H7 (cell line): ENCODE data around the gene TET2. TPM values are rescaled to one million over a fixed set of nuclear protein-coding genes. Genes with fewer than 3 reads are reported as not detected.

Experiments used
- DNase-seq: peaks from one replicate; pipeline ENCODE4 v3.0.0; 2012
- H3K27me3 ChIP-seq: 2 replicates; pipeline ENCODE4 v1.6.0; 2011; ENCODE audit warnings: mild to moderate bottlenecking, low read length; ENCODE audit not compliant: control insufficient read depth, insufficient read depth
- H3K36me3 ChIP-seq: replicated peaks from 2 replicates; pipeline ENCODE4 v1.5.1; 2011; ENCODE audit warnings: low read length; ENCODE audit not compliant: control insufficient read depth, insufficient read depth
- H3K4me3 ChIP-seq: 2 replicates; pipeline ENCODE4 v1.5.1; 2011; ENCODE audit warnings: low read depth, mild to moderate bottlenecking, control low read depth, low read length, moderate library complexity; ENCODE audit not compliant: insufficient read depth
- total RNA-seq: library from RNA; depleted of rRNA; stranded (reverse); fragments of >200 nt; shearing (Covaris generic); gene quantifications from 2 replicates; pipeline ENCODE4 v1.2.3, GENCODE V29; 2014

The TET2 gene
- total RNA-seq, 1 experiment from 2014 or later = 0.59 TPM

DNA sequence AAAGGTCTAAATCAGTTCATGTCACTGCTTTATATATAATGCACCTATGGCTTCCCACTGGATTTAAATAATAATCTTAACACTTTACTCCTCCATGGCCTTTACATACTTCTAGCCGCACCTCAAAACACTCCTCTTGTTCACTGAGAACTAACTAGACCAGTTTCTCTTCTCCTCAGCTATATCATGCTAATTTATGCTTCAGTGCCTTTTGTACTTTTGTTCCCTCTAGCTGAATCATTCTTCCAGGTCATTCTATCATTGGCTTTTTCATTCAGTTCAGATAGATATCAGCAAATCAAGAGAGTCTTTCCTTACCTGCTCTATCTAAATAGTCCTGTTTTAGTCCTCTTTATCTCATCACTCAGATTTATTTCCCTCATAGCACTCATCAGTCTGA lies 64.2 kb downstream of the TET2 start:
- Histone ChIP-seq H3K27me3 (no peaks in the 10 kb centered on the region), H3K36me3 (no peaks in the 10 kb centered on the region), H3K4me3 (no peak overlapping the region)
- no peak for DNase-seq

DNA sequence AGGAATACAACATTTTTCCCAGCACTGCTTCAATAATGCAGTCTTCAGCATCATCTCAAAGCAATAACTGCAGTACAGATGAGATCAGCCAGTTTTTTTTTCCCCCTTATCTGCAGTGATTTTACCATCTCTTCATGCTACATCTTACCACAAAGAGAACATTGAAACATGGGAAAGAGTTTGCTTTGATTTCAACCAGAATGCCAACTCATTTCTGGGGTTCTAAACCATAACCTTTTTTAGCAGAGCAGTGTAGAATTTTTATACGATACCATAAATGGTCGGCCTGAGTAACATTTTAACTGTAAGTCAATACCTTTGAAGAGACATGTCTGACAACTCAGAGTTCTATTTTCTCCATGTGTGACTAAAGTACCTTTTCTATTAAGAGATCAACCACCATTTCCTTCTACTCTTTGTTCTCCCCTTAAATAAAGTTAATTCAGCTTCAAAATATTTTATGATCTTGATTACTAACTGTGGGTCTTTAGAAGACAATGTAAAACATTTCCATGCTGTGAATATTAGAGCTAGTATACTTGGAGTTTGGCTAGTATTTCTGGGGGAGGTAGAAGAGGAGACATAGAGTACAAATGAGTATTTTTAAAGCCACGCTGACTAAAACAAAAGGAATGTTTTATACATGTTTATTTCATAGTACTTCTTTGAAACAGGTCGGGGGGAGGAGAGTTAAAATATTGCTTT lies 69.1 kb downstream of the TET2 start:
- Histone ChIP-seq H3K4me3 (no peak overlapping the region), H3K36me3 (no peaks in the 10 kb centered on the region), H3K27me3 (no peaks in the 10 kb centered on the region)
- DNase-seq = no peak

DNA sequence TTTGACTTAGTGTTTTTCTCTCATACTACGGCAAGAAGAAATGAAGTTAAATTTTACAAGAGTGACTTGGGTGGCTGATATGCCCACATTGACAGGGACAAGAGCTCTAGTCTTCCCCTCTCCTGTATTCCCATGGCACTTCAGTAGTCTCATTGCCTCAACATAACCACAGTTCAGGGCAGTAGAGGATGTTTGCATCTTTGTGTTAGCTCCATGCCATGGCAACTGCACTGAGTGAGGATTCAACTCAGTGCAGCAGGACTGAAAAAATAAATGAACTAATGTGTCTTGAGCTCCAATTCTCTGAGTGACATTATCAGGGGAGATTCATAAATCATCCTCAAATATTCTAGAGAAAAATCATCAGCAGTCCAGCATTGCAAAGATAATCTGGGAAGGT lies 78.8 kb downstream of the TET2 start:
- Histone ChIP-seq H3K36me3 (no peaks in the 10 kb centered on the region), H3K4me3 (no peak overlapping the region), H3K27me3 (no peaks in the 10 kb centered on the region)
- DNase-seq = no peak

DNA sequence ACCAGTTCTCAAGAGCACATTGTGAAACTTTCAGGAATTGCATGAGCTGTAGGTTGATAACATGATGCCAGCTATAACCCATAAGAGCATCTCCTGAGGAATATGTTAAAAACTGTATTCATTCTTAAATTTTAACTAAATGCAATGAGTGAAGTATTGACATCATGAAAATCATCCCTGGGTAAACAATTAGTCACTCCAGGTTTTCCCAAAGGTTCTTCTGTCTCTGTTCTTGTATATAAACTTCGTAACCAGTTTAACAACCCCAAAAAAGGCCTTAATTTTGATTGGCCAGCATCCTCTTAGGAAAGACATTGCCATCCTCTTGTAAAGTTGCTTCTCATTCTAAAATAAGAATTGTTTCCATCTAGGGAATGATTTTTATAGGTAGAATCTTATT lies 80.4 kb downstream of the TET2 start:
- DNase-seq = no peak
- Histone ChIP-seq H3K36me3 (no peaks in the 10 kb centered on the region), H3K4me3 (no peak overlapping the region), H3K27me3 (no peaks in the 10 kb centered on the region)

DNA sequence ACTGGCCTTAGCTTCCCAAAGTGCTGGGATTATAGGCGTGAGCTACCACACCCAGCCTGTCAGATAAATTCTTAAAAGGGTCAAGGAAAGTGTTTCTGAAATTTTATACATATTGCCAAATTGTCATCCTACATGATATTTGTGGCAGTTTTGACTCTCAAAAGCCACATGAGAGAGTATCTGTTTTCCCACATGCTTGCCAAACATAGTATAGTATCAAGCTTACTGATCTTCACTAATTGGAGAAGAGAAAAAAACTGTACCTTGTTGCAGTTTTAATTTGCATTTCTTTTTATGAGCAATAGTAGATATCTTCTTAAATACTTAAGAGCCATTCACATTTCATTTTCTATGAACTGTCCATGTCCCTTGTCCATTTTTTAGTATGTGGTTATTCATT lies 83.6 kb downstream of the TET2 start:
- DNase-seq = no peak

DNA sequence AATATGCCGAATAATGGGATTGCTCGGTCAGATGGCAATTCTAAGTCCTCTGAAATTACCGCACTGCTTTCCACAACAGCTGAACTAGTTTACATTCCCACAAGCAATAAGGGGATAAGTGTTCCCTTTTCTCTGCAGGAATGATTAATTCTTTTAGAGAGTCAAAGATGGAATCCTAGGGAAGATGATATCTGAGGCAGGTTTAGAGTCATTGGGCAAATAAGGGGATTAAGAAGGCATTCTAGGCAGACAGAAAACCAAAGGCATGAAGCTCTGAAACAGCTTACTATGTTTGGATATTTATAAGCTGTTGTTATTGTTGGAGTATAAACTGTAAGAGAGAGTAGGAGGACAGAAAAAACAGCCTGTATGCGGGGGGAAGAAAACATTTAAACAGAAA lies 85.7 kb downstream of the TET2 start:
- no peaks in the 10 kb centered on the region for H3K27me3 ChIP-seq
- no peak overlapping the region for H3K4me3 ChIP-seq
- H3K36me3 ChIP-seq = no peaks in the 10 kb centered on the region
- DNase-seq = no peak

More for the DNA sequence above, 83.6 kb downstream of the TET2 start:
- no peaks in the 10 kb centered on the region for H3K27me3 ChIP-seq
- no peak overlapping the region for H3K4me3 ChIP-seq
- no peaks in the 10 kb centered on the region for H3K36me3 ChIP-seq

DNA sequence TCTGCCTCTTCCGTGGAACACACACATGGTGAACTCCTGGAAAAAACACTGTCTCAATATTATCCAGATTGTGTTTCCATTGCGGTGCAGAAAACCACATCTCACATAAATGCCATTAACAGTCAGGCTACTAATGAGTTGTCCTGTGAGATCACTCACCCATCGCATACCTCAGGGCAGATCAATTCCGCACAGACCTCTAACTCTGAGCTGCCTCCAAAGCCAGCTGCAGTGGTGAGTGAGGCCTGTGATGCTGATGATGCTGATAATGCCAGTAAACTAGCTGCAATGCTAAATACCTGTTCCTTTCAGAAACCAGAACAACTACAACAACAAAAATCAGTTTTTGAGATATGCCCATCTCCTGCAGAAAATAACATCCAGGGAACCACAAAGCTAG lies 87.9 kb downstream of the TET2 start:
- no peaks in the 10 kb centered on the region for H3K36me3 ChIP-seq
- H3K4me3 ChIP-seq = no peak overlapping the region
- H3K27me3 ChIP-seq = no peaks in the 10 kb centered on the region
- no peak for DNase-seq

DNA sequence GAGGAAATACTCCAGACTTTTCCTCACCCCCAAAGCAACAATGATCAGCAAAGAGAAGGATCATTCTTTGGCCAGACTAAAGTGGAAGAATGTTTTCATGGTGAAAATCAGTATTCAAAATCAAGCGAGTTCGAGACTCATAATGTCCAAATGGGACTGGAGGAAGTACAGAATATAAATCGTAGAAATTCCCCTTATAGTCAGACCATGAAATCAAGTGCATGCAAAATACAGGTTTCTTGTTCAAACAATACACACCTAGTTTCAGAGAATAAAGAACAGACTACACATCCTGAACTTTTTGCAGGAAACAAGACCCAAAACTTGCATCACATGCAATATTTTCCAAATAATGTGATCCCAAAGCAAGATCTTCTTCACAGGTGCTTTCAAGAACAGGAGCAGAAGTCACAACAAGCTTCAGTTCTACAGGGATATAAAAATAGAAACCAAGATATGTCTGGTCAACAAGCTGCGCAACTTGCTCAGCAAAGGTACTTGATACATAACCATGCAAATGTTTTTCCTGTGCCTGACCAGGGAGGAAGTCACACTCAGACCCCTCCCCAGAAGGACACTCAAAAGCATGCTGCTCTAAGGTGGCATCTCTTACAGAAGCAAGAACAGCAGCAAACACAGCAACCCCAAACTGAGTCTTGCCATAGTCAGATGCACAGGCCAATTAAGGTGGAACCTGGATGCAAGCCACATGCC lies 89.7 kb downstream of the TET2 start:
- Histone ChIP-seq H3K27me3 (no peaks in the 10 kb centered on the region), H3K4me3 (no peak overlapping the region), H3K36me3 (no peaks in the 10 kb centered on the region)
- DNase-seq = no peak

DNA sequence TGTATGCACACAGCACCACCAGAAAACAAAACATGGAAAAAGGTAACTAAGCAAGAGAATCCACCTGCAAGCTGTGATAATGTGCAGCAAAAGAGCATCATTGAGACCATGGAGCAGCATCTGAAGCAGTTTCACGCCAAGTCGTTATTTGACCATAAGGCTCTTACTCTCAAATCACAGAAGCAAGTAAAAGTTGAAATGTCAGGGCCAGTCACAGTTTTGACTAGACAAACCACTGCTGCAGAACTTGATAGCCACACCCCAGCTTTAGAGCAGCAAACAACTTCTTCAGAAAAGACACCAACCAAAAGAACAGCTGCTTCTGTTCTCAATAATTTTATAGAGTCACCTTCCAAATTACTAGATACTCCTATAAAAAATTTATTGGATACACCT lies 90.2 kb downstream of the TET2 start:
- no peaks in the 10 kb centered on the region for H3K27me3 ChIP-seq
- H3K4me3 ChIP-seq = no peak overlapping the region
- no peak for DNase-seq
- H3K36me3 ChIP-seq = no peaks in the 10 kb centered on the region

DNA sequence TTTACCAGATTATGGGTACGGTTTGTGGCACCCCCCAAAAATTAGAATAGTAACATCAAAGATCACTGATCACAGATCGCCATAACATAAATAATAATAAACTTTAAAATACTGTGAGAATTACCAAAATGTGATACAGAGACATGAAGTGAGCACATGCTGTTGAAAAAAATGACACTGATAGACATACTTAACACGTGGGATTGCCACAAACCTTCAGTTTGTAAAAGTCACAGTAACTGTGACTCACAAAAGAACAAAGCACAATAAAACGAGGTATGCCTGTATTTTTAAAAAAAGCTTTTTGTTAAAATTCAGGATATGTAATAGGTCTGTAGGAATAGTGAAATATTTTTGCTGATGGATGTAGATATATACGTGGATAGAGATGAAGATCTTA lies 93.4 kb downstream of the TET2 start:
- Histone ChIP-seq H3K4me3 (no peak overlapping the region), H3K36me3 (no peaks in the 10 kb centered on the region), H3K27me3 (no peaks in the 10 kb centered on the region)
- no peak for DNase-seq

DNA sequence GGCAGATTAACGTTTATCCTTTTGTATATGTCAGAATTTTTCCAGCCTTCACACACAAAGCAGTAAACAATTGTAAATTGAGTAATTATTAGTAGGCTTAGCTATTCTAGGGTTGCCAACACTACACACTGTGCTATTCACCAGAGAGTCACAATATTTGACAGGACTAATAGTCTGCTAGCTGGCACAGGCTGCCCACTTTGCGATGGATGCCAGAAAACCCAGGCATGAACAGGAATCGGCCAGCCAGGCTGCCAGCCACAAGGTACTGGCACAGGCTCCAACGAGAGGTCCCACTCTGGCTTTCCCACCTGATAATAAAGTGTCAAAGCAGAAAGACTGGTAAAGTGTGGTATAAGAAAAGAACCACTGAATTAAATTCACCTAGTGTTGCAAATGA lies 94.8 kb downstream of the TET2 start:
- Histone ChIP-seq H3K36me3 (no peaks in the 10 kb centered on the region), H3K4me3 (no peak overlapping the region), H3K27me3 (no peaks in the 10 kb centered on the region)
- DNase-seq = no peak

DNA sequence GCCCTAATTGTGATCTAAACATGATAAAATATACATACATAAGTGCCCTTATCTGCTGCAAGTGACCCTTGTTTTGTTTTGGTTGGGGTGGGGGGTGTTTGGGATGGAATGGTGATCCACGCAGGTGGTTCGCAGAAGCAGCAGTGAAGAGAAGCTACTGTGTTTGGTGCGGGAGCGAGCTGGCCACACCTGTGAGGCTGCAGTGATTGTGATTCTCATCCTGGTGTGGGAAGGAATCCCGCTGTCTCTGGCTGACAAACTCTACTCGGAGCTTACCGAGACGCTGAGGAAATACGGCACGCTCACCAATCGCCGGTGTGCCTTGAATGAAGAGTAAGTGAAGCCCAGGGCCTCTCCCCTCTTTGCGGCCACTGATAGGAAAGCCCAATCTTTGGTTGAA lies 96.8 kb downstream of the TET2 start:
- no peaks in the 10 kb centered on the region for H3K36me3 ChIP-seq
- no peak overlapping the region for H3K4me3 ChIP-seq
- DNase-seq = peak; percentile 1
- no peaks in the 10 kb centered on the region for H3K27me3 ChIP-seq

DNA sequence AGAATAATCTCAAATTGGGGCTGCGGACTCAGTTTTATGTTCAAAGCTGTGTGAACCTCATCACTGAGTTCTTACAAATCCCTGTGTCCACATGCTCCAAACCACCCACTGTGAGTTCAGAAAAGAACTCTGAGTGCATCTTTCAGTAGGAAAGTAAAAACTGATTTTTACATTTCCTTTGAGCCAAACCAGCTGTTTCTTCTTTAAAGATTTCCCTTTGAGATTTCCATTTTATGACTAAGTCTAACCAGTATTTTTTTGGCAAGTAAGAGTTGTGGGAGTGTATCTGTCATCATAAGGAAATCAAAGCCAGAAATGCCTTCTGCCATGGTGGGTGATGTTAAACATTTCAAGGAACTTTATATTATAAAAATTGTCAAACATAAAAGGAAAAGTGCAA lies 100.0 kb downstream of the TET2 start:
- DNase-seq = no peak
- no peaks in the 10 kb centered on the region for H3K27me3 ChIP-seq
- no peak overlapping the region for H3K4me3 ChIP-seq
- no peaks in the 10 kb centered on the region for H3K36me3 ChIP-seq

DNA sequence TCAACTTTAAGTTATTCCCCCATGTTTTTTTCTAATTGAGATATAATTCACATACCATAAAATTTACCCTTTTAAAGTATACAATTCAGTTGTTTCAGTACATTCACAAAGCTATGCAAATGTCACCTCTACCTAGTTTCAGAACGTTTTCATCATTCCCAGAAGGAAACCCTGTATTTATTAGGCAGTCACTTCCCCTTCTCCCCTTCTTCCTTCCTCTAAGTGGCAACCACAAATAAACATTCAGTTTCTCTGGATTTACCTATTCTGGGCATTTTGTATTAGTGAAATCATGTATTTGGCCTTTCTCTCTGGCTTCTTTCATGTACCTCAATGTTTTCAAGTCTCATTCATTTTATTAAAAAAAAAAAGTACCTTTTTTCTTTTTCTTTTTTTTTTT lies 101.9 kb downstream of the TET2 start:
- Histone ChIP-seq H3K27me3 (no peaks in the 10 kb centered on the region), H3K4me3 (no peak overlapping the region), H3K36me3 (no peaks in the 10 kb centered on the region)
- DNase-seq = no peak

DNA sequence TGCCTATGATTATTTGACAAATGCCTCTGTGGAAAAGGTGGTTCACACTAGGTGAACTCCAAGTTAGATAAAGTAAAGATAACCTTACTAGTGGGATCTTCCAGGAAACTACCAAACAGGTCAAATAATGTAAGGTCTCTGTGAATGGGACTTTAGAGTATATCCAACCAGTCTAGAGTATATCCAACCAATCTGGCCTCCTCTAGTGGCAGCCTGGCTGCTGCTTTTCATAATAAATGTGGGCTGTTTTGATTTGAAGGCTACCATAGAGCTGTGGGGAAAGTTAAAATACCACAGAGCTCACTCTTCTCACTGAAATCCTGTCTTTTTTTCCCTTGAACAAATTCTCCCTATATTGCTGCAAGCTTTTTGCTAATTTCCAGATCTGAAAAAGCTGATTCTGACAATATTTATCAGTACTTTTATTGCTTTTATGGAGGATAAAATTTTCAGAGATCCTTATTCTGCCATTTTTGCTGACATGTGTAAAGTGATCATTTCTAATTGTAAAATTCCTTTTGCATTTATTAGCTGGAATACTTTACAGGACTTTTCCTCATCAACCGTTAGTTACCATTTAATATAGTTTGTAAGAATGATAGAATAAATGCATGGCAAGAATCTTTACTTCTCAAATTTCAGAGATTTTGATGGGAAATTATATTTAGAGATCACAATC lies 111.3 kb downstream of the TET2 start:
- Histone ChIP-seq H3K36me3 (no peaks in the 10 kb centered on the region), H3K4me3 (no peak overlapping the region), H3K27me3 (no peaks in the 10 kb centered on the region)
- DNase-seq = no peak
